Measurements from ENCODE around the gene FER.

Gene FER

DNA sequence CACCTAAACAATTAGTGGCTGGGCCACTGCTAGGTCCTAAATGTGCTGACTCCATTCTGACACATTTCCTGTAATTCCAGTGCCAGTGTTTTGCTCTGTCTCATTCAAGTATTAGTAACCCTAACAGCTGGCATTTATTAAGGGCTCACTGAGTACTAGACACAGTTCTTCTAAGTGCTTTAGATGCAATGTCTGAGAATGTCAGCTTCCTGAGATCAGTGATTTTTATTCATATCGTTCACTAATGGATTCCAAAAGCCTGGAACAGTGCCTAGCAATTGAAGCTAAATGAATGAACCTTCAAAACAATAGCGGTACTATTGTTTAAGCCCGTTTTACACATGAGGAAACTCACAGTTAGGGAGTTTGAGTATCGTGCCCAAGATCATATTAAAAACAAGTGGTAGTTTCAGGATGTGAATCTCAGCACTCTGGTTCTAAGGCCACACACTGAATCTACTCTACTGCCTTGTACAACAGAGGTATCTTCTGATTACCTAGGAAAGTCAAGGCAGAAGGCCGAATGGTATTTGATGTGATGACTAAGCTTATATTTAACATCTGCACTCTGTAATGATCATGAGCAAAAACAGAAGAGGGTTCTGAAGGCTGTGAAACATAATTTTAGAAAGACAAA is 358.1 kb downstream of the FER start:
- Histone ChIP-seq H3K4me3 (replicated peaks; ENCODE audit: insufficient read depth, low read length) (no peak overlapping the region), H3K27ac (replicated peaks) (no peak overlapping the region), H3K27me3 (ENCODE audit: insufficient read depth, poor library complexity, severe bottlenecking) (no peaks in the 10 kb centered on the region)
- DNase-seq (ENCODE audit: low read depth in 1 of 2, low spot score in 1 of 2): no peak
- TF ChIP-seq POLR2AphosphoS5 (IDR thresholded peaks at IDR 0.05; ENCODE audit: low read depth) (no peak), GABPA (IDR thresholded peaks at IDR 0.05; ENCODE audit: low read depth) (no peak), SPI1 (IDR thresholded peaks at IDR 0.05; ENCODE audit: borderline replicate concordance, low read depth) (no peak)
- TF ChIP-seq, protein P1, sequence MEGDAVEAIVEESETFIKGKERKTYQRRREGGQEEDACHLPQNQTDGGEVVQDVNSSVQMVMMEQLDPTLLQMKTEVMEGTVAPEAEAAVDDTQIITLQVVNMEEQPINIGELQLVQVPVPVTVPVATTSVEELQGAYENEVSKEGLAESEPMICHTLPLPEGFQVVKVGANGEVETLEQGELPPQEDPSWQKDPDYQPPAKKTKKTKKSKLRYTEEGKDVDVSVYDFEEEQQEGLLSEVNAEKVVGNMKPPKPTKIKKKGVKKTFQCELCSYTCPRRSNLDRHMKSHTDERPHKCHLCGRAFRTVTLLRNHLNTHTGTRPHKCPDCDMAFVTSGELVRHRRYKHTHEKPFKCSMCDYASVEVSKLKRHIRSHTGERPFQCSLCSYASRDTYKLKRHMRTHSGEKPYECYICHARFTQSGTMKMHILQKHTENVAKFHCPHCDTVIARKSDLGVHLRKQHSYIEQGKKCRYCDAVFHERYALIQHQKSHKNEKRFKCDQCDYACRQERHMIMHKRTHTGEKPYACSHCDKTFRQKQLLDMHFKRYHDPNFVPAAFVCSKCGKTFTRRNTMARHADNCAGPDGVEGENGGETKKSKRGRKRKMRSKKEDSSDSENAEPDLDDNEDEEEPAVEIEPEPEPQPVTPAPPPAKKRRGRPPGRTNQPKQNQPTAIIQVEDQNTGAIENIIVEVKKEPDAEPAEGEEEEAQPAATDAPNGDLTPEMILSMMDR (IDR thresholded peaks at IDR 0.05; ENCODE audit: insufficient read depth, low read length): no peak
- TF ChIP-seq, protein P2, sequence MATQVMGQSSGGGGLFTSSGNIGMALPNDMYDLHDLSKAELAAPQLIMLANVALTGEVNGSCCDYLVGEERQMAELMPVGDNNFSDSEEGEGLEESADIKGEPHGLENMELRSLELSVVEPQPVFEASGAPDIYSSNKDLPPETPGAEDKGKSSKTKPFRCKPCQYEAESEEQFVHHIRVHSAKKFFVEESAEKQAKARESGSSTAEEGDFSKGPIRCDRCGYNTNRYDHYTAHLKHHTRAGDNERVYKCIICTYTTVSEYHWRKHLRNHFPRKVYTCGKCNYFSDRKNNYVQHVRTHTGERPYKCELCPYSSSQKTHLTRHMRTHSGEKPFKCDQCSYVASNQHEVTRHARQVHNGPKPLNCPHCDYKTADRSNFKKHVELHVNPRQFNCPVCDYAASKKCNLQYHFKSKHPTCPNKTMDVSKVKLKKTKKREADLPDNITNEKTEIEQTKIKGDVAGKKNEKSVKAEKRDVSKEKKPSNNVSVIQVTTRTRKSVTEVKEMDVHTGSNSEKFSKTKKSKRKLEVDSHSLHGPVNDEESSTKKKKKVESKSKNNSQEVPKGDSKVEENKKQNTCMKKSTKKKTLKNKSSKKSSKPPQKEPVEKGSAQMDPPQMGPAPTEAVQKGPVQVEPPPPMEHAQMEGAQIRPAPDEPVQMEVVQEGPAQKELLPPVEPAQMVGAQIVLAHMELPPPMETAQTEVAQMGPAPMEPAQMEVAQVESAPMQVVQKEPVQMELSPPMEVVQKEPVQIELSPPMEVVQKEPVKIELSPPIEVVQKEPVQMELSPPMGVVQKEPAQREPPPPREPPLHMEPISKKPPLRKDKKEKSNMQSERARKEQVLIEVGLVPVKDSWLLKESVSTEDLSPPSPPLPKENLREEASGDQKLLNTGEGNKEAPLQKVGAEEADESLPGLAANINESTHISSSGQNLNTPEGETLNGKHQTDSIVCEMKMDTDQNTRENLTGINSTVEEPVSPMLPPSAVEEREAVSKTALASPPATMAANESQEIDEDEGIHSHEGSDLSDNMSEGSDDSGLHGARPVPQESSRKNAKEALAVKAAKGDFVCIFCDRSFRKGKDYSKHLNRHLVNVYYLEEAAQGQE (IDR thresholded peaks at IDR 0.05; ENCODE audit: insufficient replicate concordance, low read depth): no peak

DNA sequence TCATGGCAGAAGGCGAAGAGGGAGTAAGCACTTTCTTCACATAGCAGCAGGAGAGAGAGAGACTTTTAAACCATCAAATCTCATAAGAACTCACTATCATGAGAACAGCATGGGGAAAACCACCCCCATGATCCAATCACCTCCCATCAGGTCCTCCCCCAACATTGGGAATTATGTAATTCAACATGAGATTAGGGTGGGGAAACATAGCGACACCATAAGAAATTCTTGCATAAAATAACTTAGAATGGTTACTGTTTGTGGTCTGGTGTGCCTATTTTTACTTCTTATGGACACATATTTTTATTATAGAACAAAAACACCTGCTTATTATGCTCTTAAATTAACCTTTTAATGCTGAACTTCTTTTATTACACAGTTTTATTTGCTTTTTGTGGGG is 364.0 kb downstream of the FER start:
- no peak overlapping the region for H3K27ac ChIP-seq (replicated peaks)
- no peak for DNase-seq (ENCODE audit: low read depth in 1 of 2, low spot score in 1 of 2)
- H3K27me3 ChIP-seq (ENCODE audit: insufficient read depth, poor library complexity, severe bottlenecking): no peaks in the 10 kb centered on the region
- TF ChIP-seq GABPA (IDR thresholded peaks at IDR 0.05; ENCODE audit: low read depth) (no peak), POLR2AphosphoS5 (IDR thresholded peaks at IDR 0.05; ENCODE audit: low read depth) (no peak), SPI1 (IDR thresholded peaks at IDR 0.05; ENCODE audit: borderline replicate concordance, low read depth) (no peak)
- TF ChIP-seq, protein P2 (IDR thresholded peaks at IDR 0.05; ENCODE audit: insufficient replicate concordance, low read depth): no peak
- TF ChIP-seq, protein P1 (IDR thresholded peaks at IDR 0.05; ENCODE audit: insufficient read depth, low read length): no peak
- no peak overlapping the region for H3K4me3 ChIP-seq (replicated peaks; ENCODE audit: insufficient read depth, low read length)

DNA sequence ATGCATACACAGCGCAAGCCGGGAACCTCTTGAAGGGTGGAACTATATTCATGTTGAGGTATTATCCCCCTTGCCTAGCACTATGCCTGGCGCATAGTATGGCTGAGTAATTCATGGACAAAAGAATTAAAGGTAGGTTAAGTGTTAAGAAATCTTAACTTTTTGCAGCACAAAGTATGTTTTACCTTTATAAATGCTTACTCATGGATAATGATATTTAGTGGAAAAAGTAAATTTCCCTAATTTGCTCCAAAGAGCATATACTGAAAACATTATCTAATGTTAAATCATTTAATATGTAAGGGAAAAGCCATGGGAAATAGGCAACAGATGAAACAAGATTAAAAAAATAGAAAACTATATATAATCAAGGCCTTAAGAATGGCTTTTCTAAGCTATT is 365.9 kb downstream of the FER start:
- Histone ChIP-seq H3K27ac (replicated peaks) (no peak overlapping the region), H3K27me3 (ENCODE audit: insufficient read depth, poor library complexity, severe bottlenecking) (no peaks in the 10 kb centered on the region), H3K4me3 (replicated peaks; ENCODE audit: insufficient read depth, low read length) (no peak overlapping the region)
- DNase-seq (ENCODE audit: low read depth in 1 of 2, low spot score in 1 of 2): no peak
- no peak for TF ChIP-seq GABPA (IDR thresholded peaks at IDR 0.05; ENCODE audit: low read depth)
- TF ChIP-seq, protein P1 (IDR thresholded peaks at IDR 0.05; ENCODE audit: insufficient read depth, low read length): no peak
- TF ChIP-seq, protein P2 (IDR thresholded peaks at IDR 0.05; ENCODE audit: insufficient replicate concordance, low read depth): no peak
- no peak for TF ChIP-seq SPI1 (IDR thresholded peaks at IDR 0.05; ENCODE audit: borderline replicate concordance, low read depth)
- TF ChIP-seq POLR2AphosphoS5 (IDR thresholded peaks at IDR 0.05; ENCODE audit: low read depth): no peak

Measured in HL-60 (cell line).